Fibroblast of the aortic adventitia (primary cell): ENCODE results near the gene SLC22A2. TPM values are rescaled to one million over a fixed set of nuclear protein-coding genes. Genes with fewer than 3 reads are reported as not detected.
A peak's percentile ranks its signal among the peaks of the same experiment; 100 is the strongest.

ENCODE experiments used
- DNase-seq: peaks from one replicate; pipeline ENCODE4 v3.0.0-alpha.2; 2010; ENCODE audit warnings: low read depth
- H3K4me3 ChIP-seq: 2 replicates; pipeline ENCODE4 v1.5.1; 2011; ENCODE audit warnings: low read depth, mild to moderate bottlenecking, control low read depth, low read length, moderate library complexity
- CTCF ChIP-seq: IDR thresholded peaks from 2 replicates; pipeline ENCODE4 v1.5.1; 2011; ENCODE audit warnings: mild to moderate bottlenecking, low read length, control low read depth, inconsistent platforms; ENCODE audit not compliant: insufficient read depth
- total RNA-seq: library from RNA; depleted of rRNA; stranded (reverse); fragments of >200 nt; gene quantifications from 2 replicates; pipeline ENCODE4 v1.2.3, GENCODE V29; 2012; ENCODE audit warnings: low replicate concordance

SLC22A2 gene
- total RNA-seq, 1 donor: not detected

GRCh38 chr6:160299559-160299958, 40.9 kb upstream of the SLC22A2 start:
- H3K4me3 ChIP-seq: no peak overlapping the region
- no peak for TF ChIP-seq CTCF
- no peak for DNase-seq

GRCh38 chr6:160298121-160298520, 39.5 kb upstream of the SLC22A2 start:
- no peak for DNase-seq
- H3K4me3 ChIP-seq: no peak overlapping the region
- TF ChIP-seq CTCF: no peak

- DNase-seq: no peak
- TF ChIP-seq CTCF: no peak
- H3K4me3 ChIP-seq: no peak overlapping the region
Measured at GRCh38 chr6:160297310-160297709, 38.7 kb upstream of the SLC22A2 start.

- H3K4me3 ChIP-seq: no peak overlapping the region
- DNase-seq: peak; percentile 11
- no peak for TF ChIP-seq CTCF
Measured at GRCh38 chr6:160293844-160294243, 35.2 kb upstream of the SLC22A2 start.

- TF ChIP-seq CTCF: no peak
- no peak overlapping the region for H3K4me3 ChIP-seq
- no peak for DNase-seq
Measured at GRCh38 chr6:160285541-160286105, 27.0 kb upstream of the SLC22A2 start.

- no peak for DNase-seq
- H3K4me3 ChIP-seq: no peak overlapping the region
- no peak for TF ChIP-seq CTCF
Measured at GRCh38 chr6:160284575-160284974, 26.0 kb upstream of the SLC22A2 start.

GRCh38 chr6:160282444-160282843, 23.8 kb upstream of the SLC22A2 start:
- H3K4me3 ChIP-seq: no peak overlapping the region
- TF ChIP-seq CTCF: no peak

More at GRCh38 chr6:160282444-160282843, 23.8 kb upstream of the SLC22A2 start:
- no peak for DNase-seq
